NCI-H2081 (cell line): ENCODE measurements around the gene NAA60.
"Not testable (repeated sequence)": the region's sequence is repeated elsewhere in the genome, so short reads cannot be mapped to it uniquely, and the experiment has no call there.

Source experiments
- DNase-seq, 2 experiments: peaks; one replicate each; lab custom pipeline; 2025; lab: John Stamatoyannopoulos, UW

Gene NAA60

GRCh38 chr16:3482659-3483241 lies 39.3 kb downstream of the NAA60 start:
- no peak for DNase-seq

DNA sequence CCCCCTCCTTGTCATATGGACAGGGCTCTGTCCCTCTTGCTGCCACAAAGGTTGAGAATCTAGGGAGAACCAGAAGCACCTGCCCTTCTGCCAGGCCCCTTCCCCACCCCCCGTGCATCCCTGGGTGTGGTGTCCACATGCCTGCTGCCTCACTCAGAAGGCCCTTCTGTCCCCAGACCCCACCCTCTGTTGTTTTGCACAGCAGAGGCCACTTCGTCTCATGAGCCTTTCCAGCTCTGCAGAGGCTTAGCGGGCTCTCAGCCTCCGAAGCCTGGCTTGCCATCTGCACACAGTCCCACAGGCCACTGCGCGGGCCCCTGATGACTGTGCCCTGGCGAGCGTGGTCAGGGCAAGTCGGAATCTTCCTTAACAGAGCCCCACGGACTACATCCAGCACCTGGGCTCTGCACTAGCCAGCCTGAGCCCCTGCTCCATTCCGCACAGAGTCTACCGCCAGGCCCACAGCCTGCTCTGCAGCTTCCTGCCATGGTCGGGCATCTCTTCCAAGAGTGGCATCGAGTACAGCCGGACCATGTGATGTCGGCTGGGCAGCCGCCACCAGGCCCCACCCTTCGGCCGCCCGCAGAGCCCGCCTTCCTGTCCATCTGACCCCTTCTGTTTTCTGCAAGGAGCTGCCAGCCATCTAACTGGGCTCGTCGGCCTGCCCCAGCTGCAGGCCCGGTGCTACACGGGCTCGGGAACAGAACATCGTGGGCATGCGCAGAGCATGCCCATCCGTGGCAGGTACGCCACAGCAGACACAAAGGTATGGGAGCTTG lies 41.0 kb downstream of the NAA60 start:
- no peak for DNase-seq

DNA sequence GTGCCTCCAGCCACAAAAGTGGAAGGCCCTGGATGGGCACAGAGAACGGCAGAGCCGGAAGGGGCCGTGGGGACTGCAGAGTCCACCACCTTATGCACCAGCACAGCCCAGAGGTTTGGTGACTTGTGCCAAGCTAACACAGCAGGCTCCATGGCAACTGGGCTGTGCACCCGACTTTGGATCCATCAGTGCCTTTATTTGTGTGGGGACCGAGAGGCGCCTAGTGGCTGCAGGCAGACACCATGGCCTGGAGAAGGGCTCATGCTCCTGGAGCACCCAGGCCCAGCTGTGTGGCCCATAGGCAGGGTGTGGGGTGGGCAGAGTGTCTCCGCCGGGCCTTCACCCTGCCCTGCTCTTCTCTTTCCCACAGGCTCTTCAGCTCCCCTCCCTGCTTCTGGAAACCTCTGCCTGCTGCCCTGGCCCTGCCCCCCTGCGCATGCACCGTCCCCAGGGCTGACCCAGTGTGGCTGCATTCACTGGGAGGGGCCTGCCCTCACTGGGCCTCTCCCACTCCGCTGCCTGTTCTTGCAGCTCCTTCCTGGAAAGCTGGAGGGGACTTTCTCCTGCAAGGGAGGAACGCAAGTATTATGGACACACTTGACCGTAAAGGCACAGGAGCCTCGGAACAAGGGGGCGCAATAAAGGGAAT lies 41.7 kb downstream of the NAA60 start:
- no peak for DNase-seq

GRCh38 chr16:3485821-3486505 lies 42.5 kb downstream of the NAA60 start:
- DNase-seq = no peak

DNA sequence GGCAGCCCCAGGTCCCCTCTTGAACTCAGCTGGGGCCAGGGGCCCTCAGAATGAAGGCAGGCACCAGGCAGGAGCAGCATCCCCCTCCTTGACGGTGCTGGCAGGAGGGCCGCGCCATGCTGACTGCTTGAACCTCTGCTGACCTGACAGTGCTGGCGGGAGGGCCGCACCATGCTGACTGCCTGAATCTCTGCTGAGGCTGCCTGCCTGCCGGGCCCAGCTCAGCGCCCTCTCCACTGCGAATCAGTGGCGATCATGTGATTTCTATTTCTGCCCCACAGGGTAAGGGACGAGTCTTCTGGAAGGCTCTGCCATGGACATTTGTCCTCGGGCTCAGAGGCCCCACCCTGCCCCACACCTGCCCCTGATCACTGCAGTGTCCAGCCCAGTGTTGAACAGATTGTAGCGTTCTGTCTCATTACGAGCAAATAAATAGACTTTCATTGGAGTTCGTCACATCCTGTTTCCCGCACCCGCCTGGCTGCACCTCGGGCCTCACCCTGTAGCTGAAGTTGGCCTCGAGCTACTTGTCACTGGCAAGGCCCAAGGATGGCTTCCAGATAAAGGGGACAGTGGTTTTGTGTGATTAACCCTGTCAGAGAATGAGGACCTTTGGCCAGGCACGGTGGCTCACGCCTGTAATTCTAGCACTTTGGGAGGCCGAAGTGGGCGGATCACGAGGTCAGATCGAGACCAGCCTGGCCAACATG lies 43.2 kb downstream of the NAA60 start:
- no peak for DNase-seq

- DNase-seq = no peak
Observed at GRCh38 chr16:3487521-3488410, 44.3 kb downstream of the NAA60 start.

DNA sequence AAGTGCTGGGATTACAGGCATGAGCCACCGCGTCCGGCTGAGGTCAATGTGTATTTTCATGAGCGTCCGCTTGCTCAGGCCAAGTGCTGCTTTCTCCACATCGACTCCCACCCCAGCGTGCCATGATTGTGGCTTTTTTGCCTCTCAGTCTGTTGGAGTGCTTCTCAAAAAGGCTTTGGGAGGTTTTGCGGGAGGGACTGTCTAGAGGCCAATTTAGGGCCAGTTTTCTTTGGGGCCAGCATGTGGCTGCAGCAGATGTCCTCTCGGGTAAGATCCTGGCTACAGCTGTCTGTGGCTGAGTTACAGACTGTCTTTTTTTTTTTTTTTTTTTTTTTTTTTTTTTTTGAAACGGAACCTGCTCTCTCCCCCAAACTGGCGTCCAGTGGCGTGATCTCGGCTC lies 45.3 kb downstream of the NAA60 start:
- no peak for DNase-seq

DNA sequence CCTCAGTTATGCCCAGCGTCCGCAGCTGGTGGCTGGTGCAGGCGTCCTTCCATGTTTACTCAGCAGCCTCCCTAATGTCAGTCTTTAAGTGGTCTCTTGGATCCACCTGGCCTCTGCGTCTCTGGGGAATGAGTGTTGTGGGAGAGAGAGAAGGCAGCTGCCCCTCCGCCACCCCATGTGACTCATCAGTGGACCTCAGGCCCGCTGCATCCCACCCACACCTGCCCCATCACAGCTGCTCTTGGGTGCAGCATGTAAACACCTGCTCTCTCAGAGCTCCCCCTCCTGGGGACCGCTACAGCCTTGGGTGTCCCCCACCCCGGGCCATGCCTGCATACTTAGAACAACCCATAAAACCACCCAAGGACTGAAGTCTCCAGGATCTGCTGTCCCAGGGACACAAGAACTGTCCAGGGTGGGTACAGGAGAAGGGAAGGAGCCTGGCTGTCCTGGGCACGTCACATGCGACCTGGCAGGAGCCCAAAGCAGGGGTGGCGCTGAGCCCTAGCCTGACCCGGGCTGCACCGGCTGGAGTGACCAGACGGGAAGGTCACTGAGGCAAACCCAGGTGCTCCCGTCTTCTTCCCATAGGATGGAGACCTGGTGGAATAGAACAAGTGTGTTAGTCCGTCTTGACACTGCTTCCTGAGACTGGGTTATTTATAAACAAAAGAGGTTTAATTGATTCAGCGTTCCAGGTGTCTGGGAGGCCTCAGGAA lies 47.6 kb downstream of the NAA60 start:
- peak in 1 of 2 experiments; percentile 36 for DNase-seq

GRCh38 chr16:3492356-3492755 lies 48.9 kb downstream of the NAA60 start:
- no peak for DNase-seq

DNA sequence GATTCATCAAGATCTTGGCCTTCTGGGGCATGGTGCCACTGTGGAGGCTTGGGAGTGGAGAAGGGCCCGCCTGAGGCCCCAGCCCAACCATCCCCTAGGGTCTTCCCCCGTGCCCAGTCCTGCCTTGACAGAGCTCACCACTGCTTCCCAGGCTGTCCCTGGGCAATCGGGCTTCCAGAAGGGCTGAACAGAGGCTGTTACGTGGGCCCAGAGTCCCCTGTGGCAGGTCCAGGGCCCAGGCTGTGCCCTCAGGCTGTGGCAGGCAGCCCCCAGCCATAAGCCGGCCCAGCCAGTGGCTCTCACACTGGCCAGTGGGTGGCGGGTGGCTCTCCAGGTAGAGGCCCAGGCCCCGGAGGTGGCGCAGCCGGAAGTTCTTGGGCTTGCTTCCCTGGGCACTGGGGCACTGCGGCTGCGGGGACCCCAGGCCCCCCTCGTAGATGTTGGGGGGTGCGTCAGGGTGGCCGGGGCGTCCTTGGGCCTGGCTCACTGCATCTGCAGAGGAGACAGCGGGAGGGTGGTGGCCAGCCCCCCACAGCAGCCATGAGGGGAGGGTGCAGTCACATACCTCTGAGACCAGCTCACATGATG lies 51.0 kb downstream of the NAA60 start:
- DNase-seq = no peak

GRCh38 chr16:3495176-3495575 lies 51.7 kb downstream of the NAA60 start, which contains the start of gene C16orf90:
C16orf90 (minus strand) TSS chr16:3495489; CDS start chr16:3495421, 68 bp downstream.
- DNase-seq = no peak

DNA sequence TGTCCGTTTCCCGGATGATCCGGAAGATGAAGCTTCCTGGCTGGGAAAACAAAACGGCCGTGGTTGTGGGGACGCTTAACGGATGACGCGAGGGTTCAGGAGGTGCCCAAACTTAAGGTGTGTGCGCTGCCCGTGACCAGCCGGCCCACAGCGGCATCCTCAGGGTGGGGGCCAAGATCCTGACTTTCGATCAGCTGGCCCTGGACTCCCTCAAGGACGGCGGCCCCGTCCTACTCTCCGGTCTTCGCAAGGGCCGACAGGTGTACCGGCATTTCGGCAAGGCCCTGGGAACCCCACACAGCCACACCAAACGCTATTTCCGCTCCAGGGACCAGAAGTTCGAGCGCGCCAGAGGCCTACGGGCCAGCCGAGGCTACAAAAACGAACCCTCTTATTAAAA lies 52.9 kb downstream of the NAA60 start:
- no peak for DNase-seq

- DNase-seq = no peak
Observed at GRCh38 chr16:3497771-3498170, 54.3 kb downstream of the NAA60 start.

- no peak for DNase-seq
Observed at GRCh38 chr16:3498988-3499387, 55.5 kb downstream of the NAA60 start.

- not testable (repeated sequence) for DNase-seq
Observed at GRCh38 chr16:3501412-3501761, 57.9 kb downstream of the NAA60 start.

DNA sequence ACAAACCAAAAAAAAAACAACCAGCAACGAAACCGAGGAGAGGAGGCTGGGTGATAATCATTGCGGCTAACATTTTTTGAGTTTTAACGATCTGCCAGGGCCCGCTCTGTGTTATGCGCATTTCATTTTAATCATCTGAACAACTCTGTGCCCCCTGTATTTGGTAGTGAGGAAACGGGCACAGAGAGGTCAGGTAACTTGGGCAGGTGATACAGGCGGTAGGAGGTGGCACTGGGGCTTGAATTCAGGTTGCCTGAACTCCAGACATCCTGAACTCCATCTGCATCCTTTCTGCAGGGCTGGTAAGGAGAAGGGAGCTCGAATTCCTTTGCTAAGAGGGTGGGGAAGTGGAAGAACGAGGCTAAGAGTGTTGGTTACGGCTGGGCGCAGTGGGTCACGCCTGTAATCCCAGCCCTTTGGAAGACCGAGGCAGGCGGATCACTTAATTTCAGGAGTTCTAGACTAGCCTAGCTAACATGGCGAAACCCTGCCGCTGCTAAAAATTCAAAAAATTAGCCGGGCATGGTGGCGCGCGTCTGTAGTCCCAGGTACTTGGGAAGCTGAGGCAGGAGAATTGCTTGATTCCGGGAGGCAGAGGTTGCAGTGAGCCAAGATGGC lies 58.4 kb downstream of the NAA60 start:
- no peak for DNase-seq

DNA sequence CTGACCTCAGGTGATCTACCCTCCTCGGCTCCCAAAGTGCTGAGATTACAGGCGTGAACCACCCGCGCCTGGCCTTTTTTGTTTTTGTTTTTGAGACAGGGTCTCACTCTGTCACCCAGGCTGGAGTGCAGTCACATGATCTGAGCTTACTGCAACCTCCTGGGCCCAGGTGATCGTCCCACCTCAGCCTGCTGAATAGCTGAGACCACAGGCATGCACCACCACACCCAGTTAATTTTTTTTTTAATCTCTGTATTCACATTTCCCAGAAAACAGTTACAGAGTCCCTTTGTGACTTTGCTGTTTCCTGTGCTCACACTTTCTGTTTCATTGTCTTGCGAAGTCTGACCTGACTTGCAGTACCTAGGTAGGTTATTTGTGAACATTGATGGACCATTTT lies 60.0 kb downstream of the NAA60 start:
- DNase-seq = no peak

GRCh38 chr16:3508736-3509135 lies 65.3 kb downstream of the NAA60 start:
- no peak for DNase-seq

GRCh38 chr16:3509470-3509928 lies 66.0 kb downstream of the NAA60 start:
- no peak for DNase-seq
